Skin of body (tissue), 2 donors: ENCODE results near the gene NCOA7. TPM values are rescaled to one million over a fixed set of nuclear protein-coding genes. Genes with fewer than 3 reads are reported as not detected.
"Not testable (repeated sequence)": the region's sequence is repeated elsewhere in the genome, so short reads cannot be mapped to it uniquely, and the experiment has no call there.

Source experiments
- DNase-seq: peaks from one replicate; lab custom pipeline; 2025; lab: John Stamatoyannopoulos, UW
- total RNA-seq: library from RNA; depleted of rRNA; stranded (reverse); fragments of >200 nt; gene quantifications from one replicate; pipeline ENCODE4 v1.2.3, GENCODE V29; 2014

Gene NCOA7
- total RNA-seq, 1 donor from 2014 or later, result 30.8 TPM

DNA sequence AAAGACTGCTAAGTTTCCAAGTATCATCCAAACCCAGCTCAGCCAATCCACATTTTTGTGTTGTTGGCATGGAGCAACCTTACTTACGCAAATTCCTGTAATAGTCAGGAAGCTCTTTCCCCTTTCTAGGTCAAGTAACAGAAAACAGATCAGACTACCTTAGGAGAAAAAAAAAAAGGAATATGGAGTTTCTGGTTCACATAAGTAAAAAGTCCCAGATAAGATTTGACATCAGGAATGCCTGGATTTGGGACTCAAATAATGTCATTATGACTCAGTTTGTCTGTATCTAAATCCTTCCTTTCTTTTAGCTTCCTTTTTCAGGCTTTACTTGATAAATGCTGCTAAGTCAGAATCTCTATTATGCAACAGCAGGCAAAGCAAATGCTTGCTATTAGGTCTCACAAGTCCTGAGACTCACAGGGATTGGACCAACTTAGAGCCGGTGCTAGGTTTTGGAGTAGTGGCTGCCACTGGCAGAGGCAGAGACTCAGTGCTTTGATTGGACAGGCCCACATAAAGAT, 44.5 kb downstream of the NCOA7 start:
- DNase-seq, result no peak

GRCh38 chr6:125836466-125836865, 45.7 kb downstream of the NCOA7 start:
- DNase-seq, result no peak

DNA sequence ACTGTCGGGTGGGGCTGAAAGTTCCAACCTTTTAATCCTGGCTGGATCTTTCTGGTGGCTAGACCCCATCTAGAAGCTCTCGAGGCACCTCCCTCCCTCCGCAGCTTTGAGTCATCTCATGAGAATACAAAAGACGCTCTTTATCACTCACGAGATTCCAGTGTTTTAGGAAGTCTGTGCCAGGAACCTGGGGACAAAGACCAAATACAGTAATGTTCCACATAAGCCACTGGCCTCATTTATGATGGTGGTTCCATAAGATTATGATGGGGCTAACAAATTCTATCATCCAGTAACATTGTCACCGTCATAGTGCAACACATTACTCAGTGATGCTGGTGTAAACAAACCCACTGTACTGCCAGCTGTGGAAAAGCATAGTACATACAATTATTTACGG, 48.7 kb downstream of the NCOA7 start:
- no peak for DNase-seq

DNA sequence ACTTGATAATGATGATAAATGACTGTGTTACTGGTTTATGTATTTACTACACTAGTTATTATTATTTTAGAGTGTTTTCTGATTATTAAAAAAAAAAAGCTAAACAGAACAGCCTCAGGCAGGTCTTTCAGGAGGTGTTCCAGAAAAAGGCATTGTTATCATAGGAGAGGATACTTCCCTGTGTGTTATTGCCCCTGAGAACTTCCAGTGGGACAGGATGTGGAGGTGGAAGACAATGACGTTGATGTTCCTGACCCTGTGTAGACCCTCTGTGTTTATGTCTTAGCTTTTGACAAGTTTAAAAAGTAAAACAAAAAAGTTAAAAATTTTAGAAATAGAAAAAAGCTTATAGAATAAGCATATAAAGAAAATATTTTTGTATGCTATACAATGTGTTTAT, 49.1 kb downstream of the NCOA7 start:
- no peak for DNase-seq

- no peak for DNase-seq
Observed at GRCh38 chr6:125841356-125842090, 50.8 kb downstream of the NCOA7 start.

GRCh38 chr6:125842091-125842626, 51.4 kb downstream of the NCOA7 start:
- DNase-seq, result no peak

- DNase-seq, result no peak
Observed at GRCh38 chr6:125843593-125843992, 52.8 kb downstream of the NCOA7 start.

DNA sequence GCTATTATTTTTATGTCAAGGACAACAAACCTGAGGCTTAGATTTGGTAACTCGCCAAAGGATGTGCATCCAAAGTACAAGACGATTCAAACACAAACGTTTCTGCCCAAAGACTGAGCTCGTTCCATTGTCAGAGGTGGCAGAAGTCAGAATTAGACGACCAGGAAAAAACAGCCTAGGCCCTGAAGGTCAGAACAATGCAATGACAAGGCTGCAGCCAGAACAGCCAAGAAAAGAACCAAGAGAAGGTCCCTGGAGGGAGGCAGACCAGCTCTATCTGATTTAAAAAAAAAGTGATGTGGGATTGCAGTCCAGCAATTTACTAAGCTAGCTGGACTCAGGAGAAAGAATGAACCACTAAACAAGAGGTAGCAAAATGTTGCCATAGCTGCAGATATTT, 54.2 kb downstream of the NCOA7 start:
- no peak for DNase-seq

DNA sequence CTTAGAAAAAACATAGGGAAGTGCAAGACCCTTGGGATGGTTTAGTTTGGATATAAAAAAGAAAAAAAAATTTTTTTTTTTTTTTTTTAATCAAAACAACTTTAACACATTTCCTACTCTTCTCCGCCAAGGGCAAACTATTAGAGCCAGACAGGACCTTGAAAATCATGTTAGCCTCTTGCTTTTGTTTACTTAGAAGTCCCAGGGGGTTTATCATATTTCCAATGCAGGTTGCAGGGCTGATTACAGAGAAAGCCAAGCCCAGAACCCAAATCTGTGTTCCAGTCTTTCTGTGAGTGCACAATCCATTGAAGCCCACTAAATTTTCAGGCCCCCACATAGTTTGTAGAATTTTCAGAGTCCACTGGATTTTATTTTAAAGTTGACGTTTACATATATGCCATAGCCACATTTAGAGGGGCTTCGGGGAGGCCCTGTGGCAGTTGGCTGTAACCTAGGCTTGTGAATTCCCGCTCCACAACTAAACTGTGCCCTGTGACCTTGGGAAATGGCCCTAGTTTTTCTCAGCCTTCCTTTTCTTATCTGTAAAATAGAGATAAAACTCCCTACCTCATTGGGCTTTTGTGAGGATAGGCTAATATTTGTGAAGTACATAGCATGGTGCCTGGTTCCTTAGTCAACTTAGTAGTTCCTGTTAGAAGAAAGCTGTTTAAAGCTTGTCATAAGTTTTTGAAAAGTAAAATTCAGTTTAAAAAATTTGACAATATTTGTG, 55.7 kb downstream of the NCOA7 start:
- no peak for DNase-seq

DNA sequence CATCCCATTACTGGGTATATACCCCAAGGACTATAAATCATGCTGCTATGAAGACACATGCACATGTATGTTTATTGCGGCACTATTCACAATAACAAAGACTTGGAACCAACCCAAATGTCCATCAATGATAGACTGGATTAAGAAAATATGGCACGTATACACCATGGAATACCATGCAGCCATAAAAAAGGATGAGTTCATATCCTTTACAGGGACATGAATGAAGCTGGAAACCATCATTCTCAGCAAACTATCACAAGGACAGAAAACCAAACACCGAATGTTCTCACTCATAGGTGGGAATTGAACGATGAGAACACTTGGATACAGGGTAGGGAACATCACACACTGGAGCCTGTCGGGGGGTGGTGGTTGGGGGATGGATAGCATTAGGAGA, 57.5 kb downstream of the NCOA7 start:
- DNase-seq, result not testable (repeated sequence)

GRCh38 chr6:125850361-125850760, 59.6 kb downstream of the NCOA7 start:
- no peak for DNase-seq

DNA sequence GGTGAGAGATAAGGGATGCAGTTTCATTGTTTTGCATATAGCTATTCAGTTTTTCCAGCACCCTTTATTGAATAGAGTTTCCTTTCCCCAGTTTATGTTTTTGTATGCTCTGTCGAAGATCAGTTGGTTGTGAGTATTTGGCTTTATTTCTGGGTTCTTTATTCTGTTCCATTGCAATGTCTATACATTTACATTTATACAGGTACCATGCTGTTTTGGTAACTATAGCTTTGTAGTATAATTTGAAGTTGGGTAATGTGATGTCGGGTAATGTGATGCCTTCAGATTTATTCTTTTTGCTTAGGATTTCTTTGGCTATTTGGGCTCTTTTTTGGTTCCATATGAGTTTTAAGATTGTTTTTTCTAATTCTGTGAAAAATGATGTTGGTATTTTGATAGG, 61.8 kb downstream of the NCOA7 start:
- DNase-seq, result no peak

- DNase-seq, result no peak
Observed at GRCh38 chr6:125853168-125853567, 62.4 kb downstream of the NCOA7 start.

DNA sequence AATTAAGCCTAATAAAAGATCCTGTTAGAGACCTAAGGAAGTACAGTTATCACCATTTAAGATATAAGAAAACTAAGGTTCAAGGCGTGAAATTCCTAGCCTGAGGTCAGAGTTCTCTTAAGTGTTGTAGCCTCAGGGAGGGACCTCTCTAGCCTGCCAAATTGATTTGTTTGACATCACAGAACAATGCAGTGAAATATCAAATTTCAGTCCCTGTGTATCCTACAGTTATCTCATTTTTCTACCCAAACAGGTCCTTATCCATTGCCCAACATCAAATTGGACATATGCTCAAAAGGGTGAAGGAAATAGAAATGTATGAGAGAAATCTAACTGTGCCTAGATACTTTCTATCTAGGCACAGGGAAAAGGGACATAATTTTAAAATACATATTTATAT, 63.0 kb downstream of the NCOA7 start:
- no peak for DNase-seq

DNA sequence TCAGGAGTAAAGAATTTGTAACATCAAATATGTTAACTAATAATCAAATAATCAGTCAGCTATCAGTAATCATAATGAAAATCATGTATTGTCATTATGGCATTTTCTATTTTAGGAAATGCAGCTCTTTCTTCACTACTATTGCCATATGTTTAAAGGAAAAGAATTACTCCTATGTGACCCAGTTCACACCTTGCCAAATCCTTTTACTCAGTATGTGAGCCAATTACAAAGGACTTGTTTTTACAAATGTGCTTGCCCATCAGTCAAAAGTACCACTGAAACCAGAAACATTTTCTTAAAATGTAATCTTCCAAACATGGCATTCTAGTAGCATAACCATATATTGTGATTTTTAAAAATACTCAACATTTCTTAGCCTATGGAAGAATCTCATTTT, 63.6 kb downstream of the NCOA7 start:
- no peak for DNase-seq

DNA sequence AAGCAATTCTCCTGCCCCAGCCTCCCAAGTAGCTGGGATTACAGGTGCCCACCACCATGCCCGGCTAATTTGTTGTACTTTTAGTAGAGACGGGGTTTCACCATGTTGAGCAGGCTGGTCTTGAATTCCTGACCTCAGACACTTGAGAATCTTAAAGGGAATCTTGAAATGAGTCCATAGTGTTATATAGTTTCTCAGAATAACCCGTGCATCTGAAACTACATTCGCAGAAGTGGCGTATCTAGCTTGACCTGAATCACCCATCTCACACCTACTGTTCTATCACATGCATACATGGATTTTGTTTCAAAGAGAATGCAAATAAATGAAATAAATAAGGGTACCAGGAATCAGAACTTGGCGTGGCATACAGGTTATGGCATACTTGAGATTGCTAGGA, 65.0 kb downstream of the NCOA7 start:
- DNase-seq, result no peak

- DNase-seq, result no peak
Observed at GRCh38 chr6:125857846-125858245, 67.1 kb downstream of the NCOA7 start.

- no peak for DNase-seq
Observed at GRCh38 chr6:125858427-125859320, 67.9 kb downstream of the NCOA7 start.

GRCh38 chr6:125859727-125860126, 69.0 kb downstream of the NCOA7 start:
- no peak for DNase-seq

- no peak for DNase-seq
Observed at GRCh38 chr6:125863023-125863422, 72.3 kb downstream of the NCOA7 start.

GRCh38 chr6:125865015-125865414, 74.3 kb downstream of the NCOA7 start:
- DNase-seq, result no peak

DNA sequence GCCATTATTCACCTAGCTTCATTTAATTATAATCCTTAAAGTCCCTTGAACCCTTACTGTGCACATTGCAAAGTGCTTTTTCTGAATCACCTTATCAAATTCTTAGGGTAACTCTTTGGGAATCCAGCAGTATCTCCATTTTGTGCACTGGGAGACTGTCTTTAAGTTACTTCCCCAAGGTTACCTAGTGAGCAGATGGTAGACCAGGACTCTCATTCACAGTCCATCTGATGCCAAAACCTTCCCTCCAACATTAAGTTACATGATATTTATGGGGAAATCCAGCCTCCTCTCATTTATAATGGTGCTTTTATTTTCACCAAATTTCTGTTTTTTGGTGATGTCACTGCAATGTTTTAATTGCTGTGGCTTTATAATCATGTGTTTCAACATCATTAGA, 75.7 kb downstream of the NCOA7 start:
- no peak for DNase-seq
